ENCODE results near the gene HELZ. TPM values are rescaled to one million over a fixed set of nuclear protein-coding genes. Genes with fewer than 3 reads are reported as not detected.
"Not testable (repeated sequence)": the region's sequence is repeated elsewhere in the genome, so short reads cannot be mapped to it uniquely, and the experiment has no call there.

HELZ gene
- total and polyA plus RNA-seq, 5 donors from 2014 or later, result 48.3 to 130 (median 56.7) TPM

DNA sequence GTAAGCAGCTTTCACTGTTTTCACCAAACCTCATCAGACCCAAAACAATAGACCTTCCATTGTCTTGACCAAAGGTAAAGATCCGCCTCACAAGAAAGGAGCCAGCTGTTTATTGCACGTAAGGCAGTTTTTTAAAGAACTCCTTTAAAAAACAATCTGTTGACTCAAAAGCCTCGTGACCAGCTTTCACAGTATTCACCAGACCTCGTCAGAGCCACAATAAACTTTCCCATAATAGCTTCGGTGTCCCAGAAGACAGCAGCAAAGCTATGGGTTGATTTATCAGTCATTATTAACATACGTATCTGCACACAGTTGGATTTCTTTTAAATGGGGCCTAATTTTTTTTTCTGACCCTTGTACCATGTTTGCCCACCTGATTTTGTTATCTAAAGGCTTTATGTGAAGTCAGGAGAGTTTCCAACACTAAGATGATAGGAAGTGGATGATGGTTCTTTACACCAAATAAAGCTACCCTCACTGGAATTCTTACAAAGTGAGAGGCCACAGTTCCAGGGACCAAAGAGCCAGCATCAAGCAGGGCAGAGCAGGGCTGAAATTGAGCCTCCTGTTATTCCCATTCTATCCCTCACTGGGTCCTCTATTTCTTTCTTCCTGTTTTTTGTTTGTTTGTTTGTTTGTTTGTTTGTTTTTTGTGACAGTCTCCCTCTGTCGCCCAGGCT, 17.6 kb upstream of the HELZ start:
- no peak for DNase-seq
- Mint-ChIP-seq H3K4me1 (peaks cover 3 to 16% (median 11%) of the 10 kb centered on the region in 4 donors), H3K27me3 (no peaks in the 10 kb centered on the region), H3K36me3 (no peaks in the 10 kb centered on the region), H3K27ac (no peak overlapping the region), H3K4me3 (no peak overlapping the region), H3K9me3 (peaks cover 0 to 1% (median 0%) of the 10 kb centered on the region in 7 donors)
- no peak for ATAC-seq (ENCODE audit: low read depth in 2 of 2)
- peaks cover 14% of the 10 kb centered on the region for H3K4me1 ChIP-seq (ENCODE audit: control insufficient read depth, insufficient read depth, low read length, poor library complexity, severe bottlenecking)
- H3K27me3 ChIP-seq (ENCODE audit: control insufficient read depth, insufficient read depth, low read length), result no peaks in the 10 kb centered on the region
- no peaks in the 10 kb centered on the region for H3K36me3 ChIP-seq (ENCODE audit: control insufficient read depth, insufficient read depth, low read length)
- no peak overlapping the region for H3K4me3 ChIP-seq (ENCODE audit: low read depth, low read length)
- H3K9me3 ChIP-seq (ENCODE audit: control insufficient read depth in 2 of 2, low read length in 2 of 2), result no peaks in the 10 kb centered on the region
- H3K27ac ChIP-seq (ENCODE audit: insufficient read depth, low read length, poor library complexity, severe bottlenecking), result no peak overlapping the region

DNA sequence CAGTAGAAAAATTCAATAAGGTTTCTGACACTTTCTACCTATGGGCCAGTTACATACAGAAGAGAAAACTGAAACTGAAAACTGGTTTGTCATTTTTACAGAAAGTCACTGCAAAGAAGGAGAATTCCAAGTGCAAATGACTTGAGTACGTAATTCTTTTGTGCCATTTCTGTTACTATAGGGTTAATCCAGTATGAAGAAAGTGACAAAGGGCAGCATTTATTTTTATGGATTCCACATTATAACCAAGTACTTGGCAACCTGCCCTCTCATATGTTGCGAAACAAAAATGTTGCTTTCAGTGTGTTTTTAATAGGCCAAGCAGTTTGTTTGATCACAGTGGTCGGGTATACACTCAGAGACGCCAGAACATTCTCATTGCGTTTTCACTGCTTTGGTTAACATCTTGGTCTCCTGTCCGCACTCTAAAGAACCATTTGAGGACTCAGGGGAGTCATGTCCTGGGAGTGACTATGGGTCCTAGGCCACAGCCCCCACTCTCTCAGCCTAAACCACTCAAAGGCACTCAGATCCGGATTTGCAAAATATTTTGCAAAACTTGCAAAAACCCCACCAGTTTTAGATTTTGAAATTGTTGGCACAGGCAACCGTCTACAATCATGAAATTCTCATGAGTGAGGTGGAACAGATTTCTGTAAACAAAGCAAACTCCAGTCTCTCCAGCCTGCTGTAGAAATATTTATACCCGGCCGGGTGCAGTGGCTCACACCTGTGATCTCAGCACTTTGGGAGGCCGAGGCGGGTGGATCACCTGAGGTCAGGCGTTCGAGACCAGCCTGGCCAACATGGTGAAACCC, 15.4 kb upstream of the HELZ start:
- no peaks in the 10 kb centered on the region for H3K27me3 Mint-ChIP-seq
- ATAC-seq (ENCODE audit: low read depth in 2 of 2) (no peak), DNase-seq (no peak)
- Histone ChIP-seq H3K4me3 (ENCODE audit: low read depth, low read length) (no peak overlapping the region), H3K9me3 (ENCODE audit: control insufficient read depth in 2 of 2, low read length in 2 of 2) (no peaks in the 10 kb centered on the region), H3K27ac (ENCODE audit: insufficient read depth, low read length, poor library complexity, severe bottlenecking) (no peak overlapping the region), H3K4me1 (ENCODE audit: control insufficient read depth, insufficient read depth, low read length, poor library complexity, severe bottlenecking) (peaks cover 20% of the 10 kb centered on the region), H3K27me3 (ENCODE audit: control insufficient read depth, insufficient read depth, low read length) (no peaks in the 10 kb centered on the region), H3K36me3 (ENCODE audit: control insufficient read depth, insufficient read depth, low read length) (no peaks in the 10 kb centered on the region)
- peaks cover 0 to 1% (median 0%) of the 10 kb centered on the region in 7 donors for H3K9me3 Mint-ChIP-seq
- H3K36me3 Mint-ChIP-seq, result no peaks in the 10 kb centered on the region
- H3K27ac Mint-ChIP-seq, result no peak overlapping the region
- peak overlapping the region in 1 of 4 donors; percentile 49 for H3K4me3 Mint-ChIP-seq
- peaks cover 5 to 21% (median 13%) of the 10 kb centered on the region in 4 donors for H3K4me1 Mint-ChIP-seq

DNA sequence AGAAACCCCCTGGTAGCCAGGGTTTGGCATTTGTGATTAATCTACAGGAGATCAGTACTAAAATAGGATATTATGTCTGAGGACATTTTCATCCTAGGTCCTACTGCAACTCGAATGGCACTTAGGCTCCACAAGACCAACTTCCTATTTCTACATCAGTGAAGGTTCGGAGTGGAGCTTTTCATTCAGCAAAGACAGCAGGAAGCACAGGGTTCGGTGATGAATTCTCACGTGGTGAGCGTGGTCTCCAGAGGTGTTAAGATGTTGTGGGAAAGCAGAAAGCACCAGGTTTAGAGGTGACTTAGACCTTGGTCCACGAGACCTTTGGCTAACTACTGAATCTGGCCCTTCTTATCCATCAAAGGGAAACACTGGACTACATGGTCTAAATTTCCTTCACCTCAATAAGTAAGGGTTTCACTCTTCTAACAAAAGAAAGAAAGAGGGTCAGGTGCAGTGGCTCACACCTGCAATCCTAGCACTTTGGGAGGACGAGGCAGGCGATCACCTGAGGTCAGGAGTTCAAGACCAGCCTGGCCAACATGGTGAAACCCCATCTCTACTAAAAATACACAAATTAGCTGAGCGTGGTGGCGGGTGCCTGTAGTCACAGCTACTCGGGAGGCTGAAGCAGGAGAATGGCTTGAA, 13.9 kb upstream of the HELZ start:
- H3K27me3 ChIP-seq (ENCODE audit: control insufficient read depth, insufficient read depth, low read length), result no peaks in the 10 kb centered on the region
- H3K4me1 ChIP-seq (ENCODE audit: control insufficient read depth, insufficient read depth, low read length, poor library complexity, severe bottlenecking), result peaks cover 20% of the 10 kb centered on the region
- peaks cover 5 to 21% (median 13%) of the 10 kb centered on the region in 4 donors for H3K4me1 Mint-ChIP-seq
- no peaks in the 10 kb centered on the region for H3K9me3 ChIP-seq (ENCODE audit: control insufficient read depth in 2 of 2, low read length in 2 of 2)
- no peak overlapping the region for H3K27ac ChIP-seq (ENCODE audit: insufficient read depth, low read length, poor library complexity, severe bottlenecking)
- H3K4me3 Mint-ChIP-seq, result no peak overlapping the region
- ATAC-seq (ENCODE audit: low read depth in 2 of 2) (no peak), DNase-seq (no peak)
- no peak overlapping the region for H3K4me3 ChIP-seq (ENCODE audit: low read depth, low read length)
- H3K36me3 ChIP-seq (ENCODE audit: control insufficient read depth, insufficient read depth, low read length), result no peaks in the 10 kb centered on the region
- H3K27ac Mint-ChIP-seq, result peak overlapping the region in 1 of 3 donors; percentile 0
- H3K9me3 Mint-ChIP-seq, result peaks cover 0 to 1% (median 0%) of the 10 kb centered on the region in 7 donors
- no peaks in the 10 kb centered on the region for H3K27me3 Mint-ChIP-seq
- no peaks in the 10 kb centered on the region for H3K36me3 Mint-ChIP-seq

DNA sequence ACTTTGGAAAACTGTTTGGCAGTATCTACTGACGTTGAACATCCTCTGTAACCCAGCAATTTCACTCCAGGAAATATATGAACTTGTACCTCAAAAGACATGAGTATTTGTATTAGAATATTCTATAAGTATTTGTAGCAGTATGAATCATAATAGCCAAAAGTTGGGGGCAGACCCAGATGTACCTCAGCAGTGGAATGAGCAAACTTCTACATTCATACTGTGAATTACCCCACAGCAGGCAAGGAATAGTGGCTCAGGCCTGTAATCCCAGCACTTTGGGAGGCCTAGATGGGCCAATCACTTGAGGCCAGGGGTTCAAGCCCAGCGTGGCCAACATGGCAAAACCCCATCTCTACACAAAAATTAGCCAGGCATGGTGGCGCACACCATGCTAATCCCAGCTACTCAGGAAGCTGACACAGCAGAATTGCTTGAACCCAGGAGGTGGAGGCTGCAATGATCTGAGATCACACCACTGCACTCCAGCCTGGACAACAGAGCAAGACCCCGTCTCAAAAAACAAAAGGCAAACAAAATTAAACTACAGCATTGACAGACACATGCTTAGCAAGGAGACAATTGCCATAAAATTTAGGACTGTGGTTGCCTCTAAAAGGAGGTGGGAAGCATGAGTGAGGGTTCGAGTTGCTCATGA, 11.2 kb upstream of the HELZ start:
- DNase-seq (no peak), ATAC-seq (ENCODE audit: low read depth in 2 of 2) (no peak)
- Mint-ChIP-seq H3K9me3 (no peaks in the 10 kb centered on the region), H3K4me1 (peaks cover 5 to 21% (median 12%) of the 10 kb centered on the region in 4 donors), H3K27ac (peak overlapping the region in 1 of 3 donors; percentile 42), H3K36me3 (no peaks in the 10 kb centered on the region), H3K27me3 (peaks cover 10% of the 10 kb centered on the region), H3K4me3 (peak overlapping the region in 2 of 4 donors; percentile 0 to 24)
- Histone ChIP-seq H3K4me3 (ENCODE audit: low read depth, low read length) (no peak overlapping the region), H3K9me3 (ENCODE audit: control insufficient read depth in 2 of 2, low read length in 2 of 2) (no peaks in the 10 kb centered on the region), H3K4me1 (ENCODE audit: control insufficient read depth, insufficient read depth, low read length, poor library complexity, severe bottlenecking) (peaks cover 20% of the 10 kb centered on the region), H3K27me3 (ENCODE audit: control insufficient read depth, insufficient read depth, low read length) (no peaks in the 10 kb centered on the region), H3K36me3 (ENCODE audit: control insufficient read depth, insufficient read depth, low read length) (no peaks in the 10 kb centered on the region), H3K27ac (ENCODE audit: insufficient read depth, low read length, poor library complexity, severe bottlenecking) (no peak overlapping the region)

DNA sequence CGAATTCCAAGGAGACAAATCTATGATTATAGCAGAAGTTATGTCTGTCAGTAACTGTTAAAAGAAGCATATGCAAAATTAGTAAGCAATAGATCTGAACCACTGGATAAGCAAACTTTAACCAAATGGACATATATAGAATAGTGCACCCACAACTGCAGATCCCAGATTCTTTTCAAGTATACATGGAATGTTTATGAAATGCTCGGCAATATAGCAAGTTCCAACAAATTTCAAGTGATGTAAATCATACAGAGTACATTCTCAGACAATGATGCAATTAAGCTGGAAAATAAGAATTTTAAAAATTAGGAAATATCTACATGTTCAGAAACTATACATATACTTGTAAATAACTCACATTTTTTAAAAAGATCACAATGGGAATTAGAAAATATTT, 8.4 kb upstream of the HELZ start:
- H3K36me3 Mint-ChIP-seq, result no peaks in the 10 kb centered on the region
- no peaks in the 10 kb centered on the region for H3K9me3 ChIP-seq (ENCODE audit: control insufficient read depth in 2 of 2, low read length in 2 of 2)
- no peak overlapping the region for H3K27ac Mint-ChIP-seq
- H3K4me3 ChIP-seq (ENCODE audit: low read depth, low read length), result no peak overlapping the region
- peaks cover 10% of the 10 kb centered on the region for H3K27me3 Mint-ChIP-seq
- no peak for ATAC-seq (ENCODE audit: low read depth in 2 of 2)
- H3K4me3 Mint-ChIP-seq, result no peak overlapping the region
- no peaks in the 10 kb centered on the region for H3K36me3 ChIP-seq (ENCODE audit: control insufficient read depth, insufficient read depth, low read length)
- no peak overlapping the region for H3K27ac ChIP-seq (ENCODE audit: insufficient read depth, low read length, poor library complexity, severe bottlenecking)
- no peak for DNase-seq
- H3K27me3 ChIP-seq (ENCODE audit: control insufficient read depth, insufficient read depth, low read length), result no peaks in the 10 kb centered on the region
- H3K4me1 ChIP-seq (ENCODE audit: control insufficient read depth, insufficient read depth, low read length, poor library complexity, severe bottlenecking), result peaks cover 14% of the 10 kb centered on the region
- H3K9me3 Mint-ChIP-seq, result no peaks in the 10 kb centered on the region
- H3K4me1 Mint-ChIP-seq, result peaks cover 5 to 13% (median 8%) of the 10 kb centered on the region in 4 donors

DNA sequence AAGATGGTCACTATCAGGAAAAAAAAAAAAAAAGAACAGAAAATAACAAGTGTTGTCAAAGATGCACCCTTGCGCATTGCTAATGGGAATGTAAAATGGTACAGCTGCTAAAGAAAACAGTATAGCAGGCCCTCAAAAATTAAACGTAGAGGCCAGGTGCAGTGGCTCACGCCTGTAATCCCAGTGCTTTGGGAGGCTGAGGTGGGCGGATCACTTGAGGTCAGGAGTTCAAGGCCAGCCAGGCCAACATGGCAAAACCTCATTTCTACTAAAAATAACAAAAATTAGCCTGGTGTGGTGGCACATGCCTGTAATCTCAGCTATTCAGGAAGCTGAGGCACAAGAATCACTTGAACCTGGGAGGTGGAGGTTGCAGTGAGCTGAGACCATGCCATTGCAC, 6.6 kb upstream of the HELZ start:
- DNase-seq; H3K27me3 ChIP-seq (ENCODE audit: control insufficient read depth, insufficient read depth, low read length); H3K9me3 Mint-ChIP-seq; H3K9me3 ChIP-seq (ENCODE audit: control insufficient read depth in 2 of 2, low read length in 2 of 2); H3K27ac ChIP-seq (ENCODE audit: insufficient read depth, low read length, poor library complexity, severe bottlenecking); ATAC-seq (ENCODE audit: low read depth in 2 of 2); H3K4me3 Mint-ChIP-seq; H3K4me3 ChIP-seq (ENCODE audit: low read depth, low read length); H3K36me3 ChIP-seq (ENCODE audit: control insufficient read depth, insufficient read depth, low read length); H3K27ac Mint-ChIP-seq; H3K36me3 Mint-ChIP-seq; H3K27me3 Mint-ChIP-seq: not testable (repeated sequence)
- H3K4me1 ChIP-seq (ENCODE audit: control insufficient read depth, insufficient read depth, low read length, poor library complexity, severe bottlenecking), result peaks cover 11% of the 10 kb centered on the region
- H3K4me1 Mint-ChIP-seq, result peaks cover 7 to 11% (median 9%) of the 10 kb centered on the region in 4 donors

DNA sequence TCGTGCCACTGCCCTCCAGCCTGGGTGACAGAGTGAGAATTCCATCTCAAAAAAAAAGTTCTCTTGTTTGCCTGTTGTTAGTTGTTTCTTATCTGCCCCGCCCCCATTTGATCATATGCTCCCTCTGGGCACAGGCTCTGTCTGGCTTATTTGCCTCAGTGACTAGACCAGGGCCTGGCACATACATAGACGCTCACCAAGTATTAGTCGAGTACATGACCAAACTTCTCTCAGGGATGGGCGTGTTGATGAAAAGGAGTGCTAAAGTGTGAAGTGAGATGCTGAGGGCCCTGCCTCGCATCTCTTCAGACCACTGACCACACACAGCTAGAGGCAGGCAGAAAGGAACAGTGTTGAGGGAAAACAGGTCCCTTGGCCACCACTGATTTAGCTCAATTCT, 3.3 kb upstream of the HELZ start:
- Mint-ChIP-seq H3K4me3 (peak overlapping the region in 3 of 4 donors; percentile 9 to 89 (median 44)), H3K4me1 (peaks cover 16 to 26% (median 21%) of the 10 kb centered on the region in 4 donors), H3K27ac (no peak overlapping the region), H3K9me3 (no peaks in the 10 kb centered on the region), H3K36me3 (peaks cover 4% of the 10 kb centered on the region), H3K27me3 (peaks cover 7% of the 10 kb centered on the region)
- Histone ChIP-seq H3K9me3 (ENCODE audit: control insufficient read depth in 2 of 2, low read length in 2 of 2) (no peaks in the 10 kb centered on the region), H3K27ac (ENCODE audit: insufficient read depth, low read length, poor library complexity, severe bottlenecking) (no peak overlapping the region), H3K27me3 (ENCODE audit: control insufficient read depth, insufficient read depth, low read length) (no peaks in the 10 kb centered on the region), H3K4me1 (ENCODE audit: control insufficient read depth, insufficient read depth, low read length, poor library complexity, severe bottlenecking) (peaks cover 30% of the 10 kb centered on the region), H3K36me3 (ENCODE audit: control insufficient read depth, insufficient read depth, low read length) (no peaks in the 10 kb centered on the region), H3K4me3 (ENCODE audit: low read depth, low read length) (no peak overlapping the region)
- ATAC-seq (ENCODE audit: low read depth in 2 of 2) (no peak), DNase-seq (no peak)

Data from CD4-positive, CD25-positive, alpha-beta regulatory T cell (primary cell).